Activated naive CD4-positive, alpha-beta T cell treated with anti-CD3 and anti-CD28 coated beads, Interleukin-2, amount 50 U/mL, for 16 hours (primary cell): ENCODE data around the gene SFXN2.
"Not testable (repeated sequence)": the region's sequence is repeated elsewhere in the genome, so short reads cannot be mapped to it uniquely, and the experiment has no call there.

ENCODE experiments used
- DNase-seq: peaks from one replicate; pipeline ENCODE4 v3.0.0-alpha.2; 2020

Gene SFXN2

DNA sequence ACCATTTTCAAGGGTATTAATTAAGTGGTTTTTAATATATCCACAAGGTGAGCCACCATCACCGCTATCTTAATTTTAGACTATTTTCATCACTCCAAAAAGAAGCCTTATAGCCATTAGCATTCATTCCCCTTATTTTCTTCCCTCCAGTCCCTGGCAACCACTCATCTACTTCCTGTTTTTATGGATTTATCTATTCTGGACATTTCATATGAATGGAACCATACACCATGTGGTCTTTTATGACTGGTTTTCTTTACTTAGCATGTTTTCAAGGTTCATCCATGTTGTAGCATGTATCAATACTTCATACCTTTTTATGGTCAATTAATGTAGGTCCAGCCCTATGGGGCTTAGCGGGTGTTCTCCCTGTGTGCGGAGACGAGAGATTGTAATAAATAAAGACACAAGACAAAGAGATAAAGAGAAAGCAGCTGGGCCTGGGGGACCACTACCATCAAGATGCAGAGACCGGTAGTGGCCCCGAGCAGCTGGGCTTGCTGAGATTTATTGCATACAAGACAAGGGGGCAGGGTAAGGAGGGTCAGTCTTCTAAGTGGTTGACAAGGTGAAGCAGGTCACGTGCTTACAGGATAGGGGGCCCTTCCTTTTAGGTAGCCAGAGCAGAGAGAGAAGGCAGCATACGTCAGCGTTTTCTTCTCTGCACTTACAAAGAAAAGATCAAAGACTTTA, 44.0 kb downstream of the SFXN2 start:
- DNase-seq, result no peak

DNA sequence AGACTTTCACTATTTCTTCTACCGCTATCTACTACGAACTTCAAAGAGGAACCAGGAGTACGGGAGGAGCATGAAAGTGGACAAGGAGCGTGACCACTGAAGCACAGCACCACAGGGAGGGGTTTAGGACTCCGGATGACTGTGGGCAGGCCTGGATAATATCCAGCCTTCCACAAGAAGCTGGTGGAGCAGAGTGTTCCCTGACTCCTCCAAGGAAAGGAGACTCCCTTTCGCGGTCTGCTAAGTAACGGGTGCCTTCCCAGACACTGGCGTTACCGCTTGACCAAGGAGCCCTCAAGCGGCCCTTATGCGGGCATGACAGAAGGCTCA, 44.5 kb downstream of the SFXN2 start:
- DNase-seq, result not testable (repeated sequence)

DNA sequence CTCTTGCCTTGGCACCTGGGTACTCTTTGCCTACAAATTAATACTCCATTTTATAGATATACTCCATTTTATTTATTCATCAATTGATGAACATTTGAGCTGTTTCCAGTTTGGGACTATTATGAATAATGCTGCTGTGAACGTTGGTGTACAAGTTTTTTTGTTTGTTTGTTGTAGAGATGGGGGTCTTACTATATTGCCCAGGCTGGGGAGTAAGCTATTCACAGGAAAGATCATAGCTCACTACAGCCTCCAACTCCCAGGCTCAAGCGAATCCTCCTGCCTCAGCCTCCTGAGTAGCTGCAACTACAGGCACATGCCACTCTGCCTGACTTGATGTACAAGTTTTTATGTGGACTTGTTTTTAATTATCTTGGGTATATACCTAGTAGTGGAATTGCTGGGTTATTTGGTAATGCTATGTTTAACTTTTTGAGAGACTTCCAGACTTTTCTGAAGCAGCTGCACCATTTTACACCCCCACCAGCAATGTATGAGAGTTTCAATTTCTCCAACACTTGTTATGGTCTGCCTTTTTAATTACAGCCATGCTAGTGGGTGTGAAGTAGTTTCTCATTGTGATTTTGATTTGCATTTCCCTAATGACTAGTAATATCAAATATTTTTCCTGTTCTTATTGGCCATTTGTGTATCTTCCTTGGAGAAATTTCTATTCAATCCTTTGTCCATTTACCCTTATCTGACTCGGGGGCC, 45.2 kb downstream of the SFXN2 start:
- DNase-seq, result no peak

DNA sequence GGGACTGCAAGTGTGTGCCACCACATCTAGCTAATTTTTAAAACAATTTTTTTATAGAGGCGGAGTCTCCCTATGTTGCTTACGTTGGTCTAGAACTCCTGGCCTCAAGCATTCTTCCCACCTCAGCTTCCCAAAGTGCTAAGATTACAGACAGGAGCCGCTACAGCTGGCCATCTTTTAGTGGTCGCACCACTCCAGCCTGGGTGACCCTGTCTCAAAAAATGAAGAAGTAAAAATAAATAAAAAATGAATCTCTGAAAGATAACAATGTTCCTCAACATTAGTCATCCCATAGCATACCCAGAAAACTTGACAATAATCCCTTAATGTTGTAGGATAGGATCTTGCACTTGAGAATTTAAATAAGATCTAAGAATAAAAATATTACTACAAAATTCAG, 47.5 kb downstream of the SFXN2 start:
- no peak for DNase-seq

DNA sequence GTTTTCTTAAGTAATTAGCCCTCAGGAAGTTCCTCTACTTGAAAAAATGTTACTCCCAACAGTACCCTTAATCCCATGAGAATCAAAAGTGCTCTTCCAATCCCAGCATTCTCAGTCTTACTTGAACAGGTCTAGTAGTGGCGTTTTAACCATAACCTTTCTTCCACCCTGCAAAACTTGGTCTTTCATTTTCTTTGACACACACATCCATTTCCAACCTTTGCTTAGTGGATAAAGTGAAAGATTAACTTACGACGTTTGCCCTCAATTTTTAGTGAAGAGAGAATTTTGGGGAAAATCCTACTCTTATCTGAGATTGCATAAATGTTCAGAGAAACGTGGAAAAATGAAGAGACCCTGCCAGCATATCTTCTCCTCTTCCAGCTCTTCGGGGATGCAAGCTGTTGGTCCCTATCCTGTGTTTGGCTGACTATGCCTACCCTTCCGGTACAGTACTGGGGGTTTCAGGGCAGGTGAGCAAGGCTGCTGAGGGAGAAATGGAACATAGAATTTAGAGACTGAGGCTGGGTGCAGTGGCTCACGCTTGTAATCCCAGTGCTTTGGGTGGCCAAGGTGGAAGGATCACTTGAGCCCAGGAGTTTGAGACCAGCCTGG, 48.1 kb downstream of the SFXN2 start:
- no peak for DNase-seq

GRCh38 chr10:102763037-102763607, 48.7 kb downstream of the SFXN2 start:
- no peak for DNase-seq

- DNase-seq, result no peak
Observed at GRCh38 chr10:102764470-102765161, 50.2 kb downstream of the SFXN2 start.

DNA sequence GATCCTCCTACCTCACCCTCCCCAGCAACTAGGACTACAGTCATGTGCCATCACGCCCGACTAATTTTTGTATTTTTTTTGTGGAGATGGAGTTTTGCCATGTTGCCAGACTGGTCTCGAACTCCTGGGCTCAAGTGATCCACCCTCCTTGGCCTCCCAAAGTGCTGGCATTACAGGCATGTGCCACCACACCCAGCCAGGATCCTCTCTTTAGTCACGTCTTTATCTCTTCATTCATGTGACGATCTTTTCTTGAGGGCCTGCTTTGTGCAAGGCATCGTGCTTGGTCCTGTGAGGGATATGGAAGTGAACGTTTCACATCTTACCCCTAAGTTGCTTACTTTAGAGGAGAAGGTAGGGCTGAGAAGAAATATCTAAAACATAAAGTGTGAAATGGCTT, 50.9 kb downstream of the SFXN2 start:
- DNase-seq, result no peak

DNA sequence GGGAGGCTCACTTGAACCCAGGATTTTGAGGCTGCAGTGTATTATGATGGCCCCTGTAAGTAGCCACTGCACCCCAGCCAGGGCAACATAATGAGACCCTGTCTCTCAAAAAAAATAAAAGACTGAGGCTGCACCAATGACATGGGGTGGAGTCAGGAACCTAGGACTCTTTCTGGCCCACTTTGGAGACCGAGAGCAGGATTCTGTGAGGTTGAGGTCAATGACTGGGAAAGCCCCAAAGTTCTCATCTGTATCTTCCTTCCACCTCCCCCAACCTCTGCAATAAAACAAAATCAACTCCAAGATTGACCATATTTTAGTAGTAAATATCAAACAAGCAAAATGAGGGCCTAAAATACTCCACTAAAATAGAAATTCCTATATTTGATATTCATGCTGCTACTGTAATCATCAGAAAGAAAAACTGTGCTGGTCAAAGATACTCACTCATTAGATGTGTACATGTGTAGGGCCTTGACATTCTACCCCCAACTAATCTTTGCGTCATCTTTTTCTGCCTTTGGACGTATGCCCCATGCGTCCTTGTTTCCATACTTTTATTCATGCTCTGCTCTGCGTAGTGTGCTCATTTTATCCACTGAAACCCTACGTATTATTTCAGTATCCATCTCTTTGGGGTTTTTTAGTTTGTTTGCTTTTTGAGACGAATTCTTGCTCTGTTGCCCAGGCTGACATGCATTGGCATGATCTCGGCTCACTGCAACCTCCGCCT, 53.2 kb downstream of the SFXN2 start:
- no peak for DNase-seq

DNA sequence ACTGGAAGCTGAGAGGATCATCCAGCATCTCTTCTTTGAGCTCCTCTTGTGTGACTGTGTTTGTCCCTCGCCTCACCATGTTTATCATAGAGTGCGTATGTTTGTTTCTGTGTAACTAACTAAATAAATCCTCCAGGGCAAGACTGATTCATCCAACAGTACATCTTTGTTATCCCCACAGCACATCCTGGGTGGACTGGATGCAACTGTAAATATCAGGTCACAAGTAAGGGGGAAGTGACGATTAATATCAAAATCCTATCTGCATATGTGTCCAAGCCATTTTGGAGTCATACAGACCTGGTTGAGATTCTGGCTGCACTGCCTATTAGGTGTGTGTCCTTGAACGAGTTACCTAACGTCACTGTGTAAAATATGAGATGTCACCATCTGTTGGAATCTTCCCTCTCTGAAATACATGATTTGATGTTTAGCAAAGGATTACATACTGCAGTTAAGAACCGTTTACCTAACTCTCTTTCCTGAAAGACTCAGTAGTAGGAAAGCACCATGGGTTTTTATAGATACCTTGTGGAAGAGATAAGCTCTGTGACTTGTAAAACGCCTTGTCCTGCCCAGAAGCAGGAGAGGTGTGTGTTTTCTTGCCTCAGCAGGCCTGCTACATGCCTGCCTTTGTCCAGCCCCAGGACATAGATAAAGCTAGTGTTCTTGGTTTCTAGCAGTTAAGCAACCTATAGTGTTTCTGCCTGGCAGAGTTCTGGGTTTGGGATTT, 55.1 kb downstream of the SFXN2 start:
- no peak for DNase-seq

- no peak for DNase-seq
Observed at GRCh38 chr10:102770108-102770482, 55.7 kb downstream of the SFXN2 start.

GRCh38 chr10:102770792-102771191, 56.4 kb downstream of the SFXN2 start:
- no peak for DNase-seq

DNA sequence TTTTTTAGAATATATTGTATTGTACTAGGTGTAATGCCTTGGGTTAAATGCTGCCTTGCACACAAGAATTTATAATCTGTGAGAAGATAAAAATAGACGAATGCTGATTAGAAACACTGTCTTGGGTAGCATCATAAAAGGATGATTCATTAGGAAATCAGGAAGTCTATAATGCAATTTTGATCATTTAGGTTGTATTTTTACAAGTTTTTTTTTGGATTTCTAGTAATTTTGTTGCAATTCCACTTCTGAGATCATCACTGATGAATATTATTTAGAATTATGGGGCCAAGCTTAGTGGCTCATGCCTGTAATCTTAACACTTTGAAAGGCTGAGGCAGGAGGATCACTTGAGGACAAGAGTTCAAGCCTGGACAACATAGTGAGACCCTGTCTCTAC, 58.9 kb downstream of the SFXN2 start:
- DNase-seq, result no peak

DNA sequence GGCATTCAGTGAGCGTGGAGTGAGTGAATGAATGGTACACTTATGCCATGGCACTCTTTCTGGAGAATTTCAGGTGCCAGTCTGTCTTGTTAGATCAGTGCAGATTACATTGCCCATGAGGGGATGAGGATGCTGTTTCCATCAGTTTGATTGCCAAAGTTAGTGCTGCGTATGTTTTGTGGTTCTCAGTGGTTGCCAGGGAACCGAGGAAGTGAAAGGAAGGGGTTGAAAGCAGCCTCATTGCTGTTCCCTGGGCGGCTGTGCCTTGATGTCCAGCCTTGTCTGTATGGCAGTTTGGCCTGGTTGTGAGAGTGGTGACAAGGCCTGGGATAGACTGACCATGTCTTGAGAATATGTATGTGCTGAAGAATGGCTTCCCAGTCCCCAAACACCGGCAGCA, 59.5 kb downstream of the SFXN2 start:
- no peak for DNase-seq

- DNase-seq, result no peak
Observed at GRCh38 chr10:102775201-102775934, 60.9 kb downstream of the SFXN2 start.

- DNase-seq, result peak; percentile 17
Observed at GRCh38 chr10:102775935-102776669, 61.7 kb downstream of the SFXN2 start.

- peak; percentile 17 for DNase-seq
Observed at GRCh38 chr10:102776779-102777456, 62.5 kb downstream of the SFXN2 start.

GRCh38 chr10:102777711-102778453, 63.4 kb downstream of the SFXN2 start:
- no peak for DNase-seq

DNA sequence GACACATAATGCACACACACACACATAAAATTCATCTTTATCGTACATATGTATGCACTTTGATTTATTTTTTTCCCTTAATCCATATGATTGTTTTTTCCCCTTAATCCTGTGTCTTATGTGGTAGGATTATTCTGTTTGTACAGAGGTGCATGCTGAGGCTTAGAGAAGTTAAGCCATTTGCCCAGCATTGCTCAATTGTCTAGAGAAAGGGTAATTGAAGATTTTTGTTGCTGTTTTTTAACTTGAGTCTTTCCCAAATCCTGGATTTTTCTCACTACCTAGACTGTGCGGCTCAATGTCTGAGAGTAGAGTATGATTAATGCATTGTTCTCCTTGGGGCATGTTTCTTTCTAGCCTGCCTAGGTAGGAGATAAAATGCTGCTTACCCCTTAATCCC, 64.3 kb downstream of the SFXN2 start:
- DNase-seq, result no peak
